Thyroid gland (tissue), 4 donors: ENCODE data around the gene GLI3. TPM values are rescaled to one million over a fixed set of nuclear protein-coding genes. Genes with fewer than 3 reads are reported as not detected.
A peak's percentile ranks its signal among the peaks of the same experiment; 100 is the strongest.

Experiments
- DNase-seq, 2 donors: peaks; one replicate each; pipeline ENCODE4 v3.0.0-alpha.2; 2019
- H3K27ac ChIP-seq, 3 donors: fragments of 200-600 bp; sonication (generic); 1 replicate in 2 of 3; 2 replicates in 1 of 3; pipeline ENCODE4 v1.5.1; 2016 to 2019; ENCODE audit warnings: mild to moderate bottlenecking in 1 of 3, moderate library complexity in 1 of 3
- H3K27me3 ChIP-seq: fragments of 200-600 bp; sonication (generic); one replicate; pipeline ENCODE4 v1.5.1; 2019
- H3K36me3 ChIP-seq, 2 donors: fragments of 200-600 bp; sonication (generic); one replicate each; pipeline ENCODE4 v1.5.1; 2016 to 2019
- H3K4me1 ChIP-seq, 2 donors: fragments of 200-600 bp; sonication (generic); one replicate each; pipeline ENCODE4 v1.5.1; 2017 to 2019
- H3K4me3 ChIP-seq, 3 donors: fragments of 200-600 bp; sonication (generic); replicated peaks in 1 of 3; 1 replicate in 2 of 3; 2 replicates in 1 of 3; pipeline ENCODE4 v1.5.1; 2016; ENCODE audit warnings: mild to moderate bottlenecking in 1 of 3
- H3K9me3 ChIP-seq: fragments of 200-600 bp; sonication (generic); one replicate; pipeline ENCODE4 v1.5.1; 2017
- POLR2A ChIP-seq, 2 donors: fragments of 450-650 bp; IDR thresholded peaks; one replicate each; pipeline ENCODE4 v1.6.1; 2017; ENCODE audit warnings: antibody characterized with exemption in 2 of 2, mild to moderate bottlenecking in 2 of 2, moderate library complexity in 1 of 2
- WGBS, 2 donors: methylation state at CpG; one replicate each; pipeline ENCODE4 v1.1.5; 2017; 5-methylcytosine and 5-hydroxymethylcytosine counted together
- intact Hi-C: fragments of 100-400 bp; cut with DNase I; formaldehyde crosslinking; loops from one replicate; pipeline ENCODE4 v1.15.1; 2023
- total RNA-seq, 4 donors: library from RNA; depleted of rRNA; stranded (reverse); fragments of >200 nt; gene quantifications; one replicate each; pipeline ENCODE4 v1.2.3, GENCODE V29; 2016
- TF ChIP-seq, protein P1 (sequence below), 6 experiments: fragments of 200-600 bp in 3 of 6; fragments of 450-650 bp in 3 of 6; sonication (generic) in 3 of 6; IDR thresholded peaks; one replicate each; pipeline ENCODE4 v1.5.1; 2016 to 2019; ENCODE audit warnings: antibody characterized with exemption in 6 of 6, mild to moderate bottlenecking in 2 of 6, inconsistent platforms in 1 of 6, moderate library complexity in 1 of 6

GLI3 gene
- total RNA-seq, 4 donors from 2014 or later, result 10.1 to 15.6 (median 13.6) TPM

DNA sequence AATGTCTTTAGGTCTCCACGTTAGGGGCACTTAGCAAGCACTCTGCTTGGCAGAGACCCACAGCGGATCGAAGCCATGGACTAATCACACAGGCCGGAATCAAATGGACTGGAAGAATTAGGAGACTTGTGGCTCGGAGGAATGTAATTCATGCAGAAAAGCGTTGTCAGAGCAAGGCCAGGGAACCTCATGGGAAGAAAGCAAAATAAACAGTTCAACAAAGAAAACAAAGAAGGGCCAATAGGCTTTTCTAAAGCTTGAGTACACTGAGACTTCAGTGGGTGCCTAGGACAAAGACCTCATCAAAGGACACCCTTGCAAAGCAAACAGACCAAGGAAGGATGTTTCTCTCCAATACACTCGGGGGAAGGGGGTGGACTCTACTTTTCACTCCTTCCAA lies 171.1 kb downstream of the GLI3 start:
- peak; percentile 49 to 51 for DNase-seq
- Histone ChIP-seq H3K9me3 (no peaks in the 10 kb centered on the region), H3K36me3 (no peaks in the 10 kb centered on the region), H3K27me3 (no peaks in the 10 kb centered on the region), H3K4me3 (no peak overlapping the region), H3K27ac (peak overlapping the region; percentile 55 to 82 (median 62)), H3K4me1 (peaks cover 32 to 48% of the 10 kb centered on the region in 2 donors)
- TF ChIP-seq, protein P1, sequence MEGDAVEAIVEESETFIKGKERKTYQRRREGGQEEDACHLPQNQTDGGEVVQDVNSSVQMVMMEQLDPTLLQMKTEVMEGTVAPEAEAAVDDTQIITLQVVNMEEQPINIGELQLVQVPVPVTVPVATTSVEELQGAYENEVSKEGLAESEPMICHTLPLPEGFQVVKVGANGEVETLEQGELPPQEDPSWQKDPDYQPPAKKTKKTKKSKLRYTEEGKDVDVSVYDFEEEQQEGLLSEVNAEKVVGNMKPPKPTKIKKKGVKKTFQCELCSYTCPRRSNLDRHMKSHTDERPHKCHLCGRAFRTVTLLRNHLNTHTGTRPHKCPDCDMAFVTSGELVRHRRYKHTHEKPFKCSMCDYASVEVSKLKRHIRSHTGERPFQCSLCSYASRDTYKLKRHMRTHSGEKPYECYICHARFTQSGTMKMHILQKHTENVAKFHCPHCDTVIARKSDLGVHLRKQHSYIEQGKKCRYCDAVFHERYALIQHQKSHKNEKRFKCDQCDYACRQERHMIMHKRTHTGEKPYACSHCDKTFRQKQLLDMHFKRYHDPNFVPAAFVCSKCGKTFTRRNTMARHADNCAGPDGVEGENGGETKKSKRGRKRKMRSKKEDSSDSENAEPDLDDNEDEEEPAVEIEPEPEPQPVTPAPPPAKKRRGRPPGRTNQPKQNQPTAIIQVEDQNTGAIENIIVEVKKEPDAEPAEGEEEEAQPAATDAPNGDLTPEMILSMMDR (IDR thresholded peaks at IDR 0.05), result no peak
- TF ChIP-seq POLR2A (IDR thresholded peaks at IDR 0.05), result no peak
- intact Hi-C loops, result no loop called here
- 23 to 35% methylated on average over 7 of the region's 7 CpGs for WGBS, 2 donors

DNA sequence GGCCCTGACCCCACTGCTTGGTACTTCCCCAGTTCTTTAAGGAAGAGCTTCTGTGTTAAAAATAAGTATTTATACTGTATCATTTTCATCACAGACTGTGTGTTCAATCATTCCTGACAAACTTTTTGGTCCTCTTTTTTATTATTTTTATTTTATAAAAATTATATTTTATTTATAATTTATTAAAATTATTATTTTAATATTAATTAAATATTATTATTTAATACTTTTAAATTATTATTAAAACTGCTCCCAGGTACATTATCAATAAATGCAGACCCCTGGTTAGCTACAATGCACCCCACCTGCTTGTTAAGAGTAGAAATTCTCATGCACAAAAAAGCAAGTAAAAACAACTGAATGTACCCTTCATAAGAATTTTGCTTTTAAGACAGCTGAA lies 172.0 kb downstream of the GLI3 start:
- TF ChIP-seq, protein P1 (IDR thresholded peaks at IDR 0.05), result no peak
- no peak for TF ChIP-seq POLR2A (IDR thresholded peaks at IDR 0.05)

DNA sequence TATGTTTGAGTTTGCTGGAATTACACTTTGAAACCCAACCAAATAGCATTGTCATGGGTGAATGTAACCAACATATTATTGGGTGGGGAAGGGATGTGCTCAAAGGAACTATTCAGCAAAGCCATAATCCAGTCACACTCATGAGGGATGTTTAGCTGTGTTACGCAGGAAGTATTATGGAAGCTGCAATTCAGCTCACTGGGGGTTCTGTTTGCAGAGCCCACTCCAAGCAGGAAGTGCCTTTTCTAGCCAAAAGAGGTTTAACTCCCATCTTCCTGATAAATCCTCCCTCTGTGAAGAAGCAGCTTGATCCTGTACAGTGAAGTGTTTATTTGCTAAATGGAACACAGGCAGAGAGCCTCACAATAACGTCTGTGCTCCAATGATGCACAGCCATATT lies 172.5 kb downstream of the GLI3 start:
- H3K4me1 ChIP-seq, result peaks cover 30 to 34% of the 10 kb centered on the region in 2 donors
- H3K4me3 ChIP-seq, result no peak overlapping the region
- H3K36me3 ChIP-seq, result no peaks in the 10 kb centered on the region
- H3K27ac ChIP-seq, result no peak overlapping the region
- no peaks in the 10 kb centered on the region for H3K27me3 ChIP-seq
- DNase-seq, result no peak
- intact Hi-C loops, result no loop called here
- TF ChIP-seq, protein P1 (IDR thresholded peaks at IDR 0.05), result no peak
- no peak for TF ChIP-seq POLR2A (IDR thresholded peaks at IDR 0.05)
- 83 to 85% methylated on average over 2 of the region's 2 CpGs for WGBS, 2 donors
- no peaks in the 10 kb centered on the region for H3K9me3 ChIP-seq

More for the DNA sequence above, 172.0 kb downstream of the GLI3 start:
- Histone ChIP-seq H3K27ac (no peak overlapping the region), H3K4me3 (no peak overlapping the region), H3K4me1 (peaks cover 32 to 39% of the 10 kb centered on the region in 2 donors), H3K27me3 (no peaks in the 10 kb centered on the region), H3K9me3 (no peaks in the 10 kb centered on the region), H3K36me3 (no peaks in the 10 kb centered on the region)
- intact Hi-C loops, result no loop called here
- no peak for DNase-seq

DNA sequence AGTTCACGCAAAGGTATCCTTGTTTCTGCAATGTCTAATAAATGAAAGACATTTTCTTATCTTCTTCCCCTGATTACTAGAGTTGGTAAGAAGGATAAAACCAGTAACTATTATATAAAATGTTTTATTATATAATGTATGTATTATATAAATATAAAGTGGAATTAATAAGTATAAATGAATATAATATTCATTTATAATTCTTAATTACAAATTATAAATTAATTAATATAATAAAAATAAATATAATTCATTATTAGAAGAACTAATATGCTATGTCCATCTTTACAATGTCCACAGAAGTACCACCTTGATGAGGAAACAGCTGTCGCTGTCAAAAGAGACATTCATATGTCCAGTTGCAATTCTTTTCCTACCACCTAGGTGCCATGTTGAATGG lies 177.7 kb downstream of the GLI3 start:
- Histone ChIP-seq H3K36me3 (no peaks in the 10 kb centered on the region), H3K27ac (no peak overlapping the region), H3K4me3 (no peak overlapping the region), H3K4me1 (no peaks in the 10 kb centered on the region), H3K27me3 (no peaks in the 10 kb centered on the region), H3K9me3 (no peaks in the 10 kb centered on the region)
- no peak for TF ChIP-seq POLR2A (IDR thresholded peaks at IDR 0.05)
- TF ChIP-seq, protein P1 (IDR thresholded peaks at IDR 0.05), result no peak
- intact Hi-C loops, result no loop called here
- WGBS, 2 donors, result 69 to 70% methylated on average over 2 of the region's 2 CpGs
- no peak for DNase-seq

DNA sequence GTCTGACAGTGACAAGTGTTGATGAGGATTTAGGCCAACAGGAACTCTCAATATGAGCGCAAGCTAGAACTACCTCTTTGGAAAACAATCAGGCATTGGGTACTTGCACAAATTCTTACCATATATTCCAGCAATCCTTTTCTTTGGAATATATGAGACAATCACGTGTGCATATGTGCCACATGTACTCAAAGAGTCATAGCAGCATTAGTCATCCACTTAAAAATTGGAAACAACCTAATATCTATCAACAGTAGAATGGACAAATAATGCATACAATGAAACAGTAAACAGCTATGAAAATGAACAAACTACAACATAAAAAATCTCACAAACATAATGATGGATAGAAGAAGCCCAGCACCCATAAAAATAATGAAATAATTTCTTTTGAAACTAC lies 179.7 kb downstream of the GLI3 start:
- Histone ChIP-seq H3K4me1 (no peaks in the 10 kb centered on the region), H3K4me3 (no peak overlapping the region), H3K36me3 (no peaks in the 10 kb centered on the region), H3K27ac (no peak overlapping the region), H3K9me3 (no peaks in the 10 kb centered on the region), H3K27me3 (no peaks in the 10 kb centered on the region)
- DNase-seq, result no peak
- 92 to 93% methylated on average over 2 of the region's 2 CpGs for WGBS, 2 donors
- intact Hi-C loops, result no loop called here
- no peak for TF ChIP-seq POLR2A (IDR thresholded peaks at IDR 0.05)
- TF ChIP-seq, protein P1 (IDR thresholded peaks at IDR 0.05), result no peak
